K562 (cell line): Measurements from ENCODE around the gene ARMC12. TPM values are rescaled to one million over a fixed set of nuclear protein-coding genes. Genes with fewer than 3 reads are reported as not detected.

Experiments
- ATAC-seq: fragments of 200-7000 bp; cut with Tn5 transposase; 3 replicates; pipeline ENCODE4 v1.9.1; 2020; ENCODE audit warnings: moderate library complexity
- BruUV-seq: library from RNA; stranded (reverse); fragments of 400-500 nt; replicated peaks from 2 replicates; lab custom pipeline; 2021; lab: Mats Ljungman, UMichigan
- CTCF ChIA-PET: fragments of 300-600 bp; formaldehyde crosslinking; extraction: SDS; loops from one replicate; lab custom pipeline; 2021; ENCODE audit warnings: low intra/inter-chr PET ratio; lab: Yijun Ruan, JAX
- POLR2A ChIA-PET: fragments of 300-600, 350-650 bp; sonication (Branson Sonifier 250); formaldehyde crosslinking; extraction: SDS; loops from one replicate; lab custom pipeline; 2021; ENCODE audit warnings: antibody characterized with exemption, inconsistent platforms; lab: Yijun Ruan, JAX
- DNase-seq, 4 experiments: peaks; one replicate each; pipeline versions ENCODE4 v3.0.0 to v3.0.0-alpha.2; 2011 to 2018; ENCODE audit warnings: low spot score in 3 of 4, mixed read lengths in 3 of 4; ENCODE audit errors: extremely low read depth in 1 of 4
- FAIRE-seq: peaks from 2 replicates; lab custom pipeline; 2011; peaks lifted over from hg19 to GRCh38; lab: Jason Lieb, UNC
- H2AFZ ChIP-seq: 2 replicates; pipeline ENCODE4 v1.6.0; 2011; ENCODE audit warnings: low read depth, low read length, control low read depth, inconsistent platforms
- H3K27ac ChIP-seq: fragments of 200-600 bp; 3 replicates; pipeline ENCODE4 v1.8.0; 2011; ENCODE audit warnings: low read depth, mild to moderate bottlenecking, control low read depth, inconsistent platforms, low read length, moderate library complexity, mixed read lengths; ENCODE audit errors: extremely low read depth
- H3K27me3 ChIP-seq, 2 experiments: fragments of 300-600 bp in 1 of 2; 2 replicates in 1 of 2; 3 replicates in 1 of 2; pipeline versions ENCODE4 v1.6.0 to v1.8.0; 2011; ENCODE audit warnings: inconsistent platforms in 2 of 2, low read length in 2 of 2, mild to moderate bottlenecking in 1 of 2, mixed read lengths in 1 of 2, moderate library complexity in 1 of 2; ENCODE audit not compliant: control insufficient read depth in 2 of 2, insufficient read depth in 2 of 2
- H3K36me3 ChIP-seq: fragments of 300-600 bp; 3 replicates; pipeline ENCODE4 v1.8.0; 2011; ENCODE audit warnings: mild to moderate bottlenecking, low read length, inconsistent platforms; ENCODE audit not compliant: control insufficient read depth, insufficient read depth
- H3K4me1 ChIP-seq, 2 experiments: fragments of 200-600 bp in 1 of 2; replicated peaks in 1 of 2; 2 replicates in 1 of 2; 3 replicates in 1 of 2; pipeline versions ENCODE4 v1.5.1 to v1.8.0; 2011; ENCODE audit warnings: inconsistent platforms in 2 of 2, low read length in 2 of 2, mild to moderate bottlenecking in 1 of 2, mixed read lengths in 1 of 2, moderate library complexity in 1 of 2; ENCODE audit not compliant: control insufficient read depth in 2 of 2, insufficient read depth in 2 of 2
- H3K4me2 ChIP-seq: 2 replicates; pipeline ENCODE4 v1.6.1; 2011; ENCODE audit warnings: low read length, control low read depth, inconsistent platforms, mixed read lengths; ENCODE audit not compliant: insufficient read depth
- H3K4me3 ChIP-seq: fragments of 200-600 bp; sonication (generic), shearing (Covaris generic); 2 replicates; pipeline ENCODE4 v1.5.1; 2016; ENCODE audit warnings: control low read depth, inconsistent platforms
- H3K79me2 ChIP-seq: fragments of 200-600 bp; 3 replicates; pipeline ENCODE4 v1.8.0; 2011; ENCODE audit warnings: low read length, inconsistent platforms; ENCODE audit not compliant: control insufficient read depth, insufficient read depth
- H3K9ac ChIP-seq, 2 experiments: 2 replicates each; pipeline versions ENCODE4 v1.6.0 to v1.6.1; 2011; ENCODE audit warnings: low read depth in 2 of 2, low read length in 2 of 2, control low read depth in 1 of 2, inconsistent platforms in 1 of 2, mild to moderate bottlenecking in 1 of 2, mixed read lengths in 1 of 2; ENCODE audit not compliant: insufficient read depth in 1 of 2
- H3K9me1 ChIP-seq: one replicate; pipeline ENCODE4 v1.6.0; 2011; ENCODE audit warnings: inconsistent platforms, mild to moderate bottlenecking, low read length, moderate library complexity; ENCODE audit not compliant: control insufficient read depth, insufficient read depth
- H3K9me3 ChIP-seq: replicated peaks from 2 replicates; pipeline ENCODE4 v1.5.1; 2011; ENCODE audit warnings: low read depth, low read length, inconsistent platforms; ENCODE audit not compliant: control insufficient read depth, insufficient read depth
- H4K20me1 ChIP-seq: replicated peaks from 2 replicates; pipeline ENCODE4 v1.6.1; 2011; ENCODE audit warnings: low read length, inconsistent platforms, mixed read lengths; ENCODE audit not compliant: control insufficient read depth, insufficient read depth
- ASH1L ChIP-seq: fragments of 450-650 bp; IDR thresholded peaks from 2 replicates; pipeline ENCODE4 v1.6.1; 2018; ENCODE audit warnings: borderline replicate concordance, mild to moderate bottlenecking, low read depth; ENCODE audit not compliant: partially characterized antibody
- ELK3 ChIP-seq: fragments of 450-650 bp; formaldehyde crosslinking; IDR thresholded peaks from 2 replicates; pipeline ENCODE4 v1.4.0; 2020; ENCODE audit warnings: mild to moderate bottlenecking
- PBX2 ChIP-seq, 2 experiments: IDR thresholded peaks in 1 of 2; conservative IDR thresholded peaks in 1 of 2; 2 replicates each; pipeline ENCODE4 v1.6.1; 2016; ENCODE audit warnings: low read depth in 2 of 2, mild to moderate bottlenecking in 1 of 2, missing compliant biosample characterization in 1 of 2, missing genetic modification characterization in 1 of 2, moderate library complexity in 1 of 2
- PKNOX1 ChIP-seq: fragments of 450-650 bp; IDR thresholded peaks from 2 replicates; pipeline ENCODE4 v1.6.1; 2016
- SNAPC5 ChIP-seq: fragments of 250-450 bp; sonication (Bioruptor Pico); IDR thresholded peaks from 2 replicates; pipeline ENCODE4 v1.8.0; 2021; ENCODE audit warnings: moderate library complexity, mild to moderate bottlenecking, inconsistent platforms
- WGBS: fragments of 100-300 bp; shearing (Covaris generic); methylation state at CpG from one replicate; pipeline ENCODE4 v1.1.6; 2016; ENCODE audit warnings: low coverage, mixed read lengths; ENCODE audit not compliant: insufficient coverage; ENCODE audit errors: missing lambda C conversion rate; 5-methylcytosine and 5-hydroxymethylcytosine counted together
- in situ Hi-C: fragments of 300-500 bp; cut with MboI; formaldehyde crosslinking; loops from 4 replicates; pipeline ENCODE4 v1.15.0; 2018; ENCODE audit warnings: inconsistent platforms, mixed read lengths
- intact Hi-C: fragments of 100-400 bp; cut with micrococcal nuclease; formaldehyde crosslinking; loops from 2 replicates; pipeline ENCODE4 v1.14.2; 2022
- polyA plus RNA-seq, 8 experiments: library from polyadenylated mRNA; depleted of rRNA in 4 of 8; stranded (reverse) in 5 of 8; unstranded in 3 of 8; fragments of >200 nt; fragmentation: Nextera tagmentation in 2 of 8; fragmentation: Illumina TruSeq in 1 of 8; extraction: Ambion mirVana in 2 of 8; extraction: Trizol in 1 of 8; gene quantifications; 2 replicates each; pipeline versions ENCODE4 v1.2.1 to v1.2.3, GENCODE V29; 2011 to 2014; ENCODE audit warnings: inconsistent platforms in 1 of 8, missing spikeins in 1 of 8
- total RNA-seq, 7 experiments: library from RNA; depleted of rRNA in 6 of 7; stranded (reverse); fragments of >200 nt in 6 of 7; fragmentation: Illumina TruSeq in 2 of 7; extraction: Trizol in 2 of 7; gene quantifications; 2 replicates each; pipeline versions ENCODE4 v1.2.1 to v1.2.3, GENCODE V29; 2011 to 2021; ENCODE audit warnings: low replicate concordance in 1 of 7

ARMC12 gene
- total and polyA plus RNA-seq, 9 of the 15 experiments (the other 6 are each of a cell fraction or from before 2014, with no cell fraction given), result 0.09 to 0.58 (median 0.31) TPM; not detected in 3

GRCh38 chr6:35754452-35755277 lies 17.8 kb downstream of the ARMC12 start:
- in situ Hi-C loops, result no loop called here
- Histone ChIP-seq H3K79me2 (no peaks in the 10 kb centered on the region), H3K9ac (no peak overlapping the region), H3K4me1 (no peaks in the 10 kb centered on the region), H4K20me1 (no peaks in the 10 kb centered on the region), H2AFZ (no peak overlapping the region), H3K4me3 (no peak overlapping the region), H3K27ac (no peak overlapping the region)
- intact Hi-C loops, result loop anchor here (5.0 kb wide), 2 partner anchors 203 to 232 kb away; no protein-coding TSS in a partner anchor
- FAIRE-seq (no peak), DNase-seq (peak in 1 of 4 experiments; percentile 3)
- CTCF ChIA-PET, result interaction anchor here (0.6 kb wide), 1 partner anchor 172 kb away, joined by 3 read pairs; no protein-coding TSS in a partner anchor
- TF ChIP-seq PKNOX1 (peak; percentile 93), ELK3 (CRISPR knock-in tag) (no peak), ASH1L (no peak), PBX2 (CRISPR knock-in tag; IDR thresholded peaks at IDR 0.05; ENCODE audit: low read depth) (no peak), PBX2 (tag; conservative IDR thresholded peaks at IDR 0.05; ENCODE audit: low read depth) (0 out of 2 replicates have a peak, but pooled peaks have one; percentile 24), SNAPC5 (CRISPR knock-in tag) (no peak)
- TF ChIP-seq, all 486 proteins: peak for 2
- Histone ChIP-seq H3K9me1 (no peaks in the 10 kb centered on the region), H3K4me2 (no peak overlapping the region), H3K36me3 (no peaks in the 10 kb centered on the region), H3K9me3 (no peaks in the 10 kb centered on the region), H3K27me3 (peaks cover 48 to 85% of the 10 kb centered on the region in 2 experiments)
- no TSS peak for BruUV-seq
- POLR2A ChIA-PET, result interaction anchor here (0.7 to 0.8 kb wide), 3 partner anchors 9 to 184 kb away, joined by 3 read pairs; no protein-coding TSS in a partner anchor
- 4% methylated on average over 6 of the region's 6 CpGs for WGBS
- no peak for ATAC-seq
